HG03439 (cell line): ENCODE data around the gene IL9.
"Not testable (repeated sequence)": the region's sequence is repeated elsewhere in the genome, so short reads cannot be mapped to it uniquely, and the experiment has no call there.

Experiments
- ATAC-seq: cut with Tn5 transposase; IDR thresholded peaks from one replicate; pipeline ENCODE4 v1.9.1; 2021; ENCODE audit warnings: mild to moderate bottlenecking, moderate library complexity; ENCODE audit not compliant: unreplicated experiment

Gene IL9

DNA sequence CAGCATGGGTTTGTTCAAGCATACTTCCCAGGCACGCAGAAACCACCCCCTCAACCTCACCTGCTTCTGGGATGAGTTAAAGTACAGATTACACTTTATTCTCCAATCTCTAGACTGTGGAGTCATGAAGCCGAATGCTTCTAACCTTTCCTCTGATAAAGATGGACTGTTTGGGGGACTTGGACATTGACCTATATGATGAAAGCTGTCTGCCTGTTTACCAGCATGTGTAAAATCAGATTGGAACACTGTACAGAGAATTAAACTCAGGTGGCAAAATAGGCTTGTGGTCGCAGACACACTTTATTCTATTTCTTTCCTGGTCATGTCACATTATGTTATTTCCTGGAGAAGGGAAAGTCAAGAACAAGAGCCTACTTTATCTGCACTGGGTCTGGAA is 25.7 kb downstream of the IL9 start:
- no peak for ATAC-seq

DNA sequence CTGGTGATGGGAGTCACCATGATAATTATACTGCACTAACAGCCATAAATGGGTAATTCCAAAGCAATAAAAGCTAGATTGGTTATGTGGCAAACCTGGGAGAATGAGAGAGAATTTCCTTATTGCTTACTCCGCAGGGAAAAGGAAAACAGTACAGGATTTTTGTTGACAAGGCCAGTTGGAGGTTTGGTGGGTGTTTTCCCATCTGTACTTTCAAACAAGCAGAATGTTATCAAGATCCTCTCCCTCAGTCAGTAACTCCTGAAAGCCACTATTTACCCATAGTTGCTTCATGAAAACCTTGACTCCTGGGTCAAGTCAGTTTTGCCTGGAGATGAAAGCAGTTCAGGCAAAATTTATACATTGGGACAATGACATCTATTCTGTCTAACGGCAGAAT is 26.4 kb downstream of the IL9 start:
- ATAC-seq = no peak

DNA sequence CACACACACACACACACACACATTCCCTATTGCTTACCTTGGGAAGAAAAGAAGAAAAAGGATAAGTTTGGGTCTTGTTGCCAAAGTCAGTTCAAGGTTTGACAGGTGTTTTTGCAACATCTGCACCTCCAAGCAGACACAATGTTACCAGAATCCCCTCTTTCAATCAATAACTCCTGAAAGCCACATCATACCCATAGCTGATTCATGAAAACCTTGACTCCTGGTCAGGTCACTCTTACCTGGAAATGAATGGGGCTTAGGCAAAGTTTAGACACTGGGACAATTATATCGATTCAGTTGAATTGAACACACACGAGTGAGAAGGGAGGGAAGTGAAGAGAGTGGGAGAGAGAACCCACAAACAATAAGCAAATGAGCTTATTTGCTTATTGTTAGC is 27.0 kb downstream of the IL9 start:
- ATAC-seq = no peak

DNA sequence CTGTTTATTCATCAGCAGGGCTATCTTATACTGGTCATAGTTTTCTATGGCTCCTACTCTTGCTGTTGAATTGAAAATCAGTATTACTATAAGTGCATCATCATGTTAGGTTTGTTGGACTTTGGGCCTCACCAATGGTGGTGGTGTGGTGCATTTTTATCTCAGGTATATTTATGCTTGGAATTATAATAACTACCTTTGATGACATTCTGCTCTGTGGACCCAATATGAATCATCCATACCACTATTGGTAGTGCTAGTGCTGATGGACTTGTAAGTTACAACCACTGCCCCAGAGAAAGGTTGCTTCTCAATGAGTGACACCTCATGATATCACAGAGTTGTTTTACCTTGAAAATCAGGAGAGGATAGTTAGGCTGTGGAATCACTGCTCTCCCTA is 28.0 kb downstream of the IL9 start:
- ATAC-seq = no peak

DNA sequence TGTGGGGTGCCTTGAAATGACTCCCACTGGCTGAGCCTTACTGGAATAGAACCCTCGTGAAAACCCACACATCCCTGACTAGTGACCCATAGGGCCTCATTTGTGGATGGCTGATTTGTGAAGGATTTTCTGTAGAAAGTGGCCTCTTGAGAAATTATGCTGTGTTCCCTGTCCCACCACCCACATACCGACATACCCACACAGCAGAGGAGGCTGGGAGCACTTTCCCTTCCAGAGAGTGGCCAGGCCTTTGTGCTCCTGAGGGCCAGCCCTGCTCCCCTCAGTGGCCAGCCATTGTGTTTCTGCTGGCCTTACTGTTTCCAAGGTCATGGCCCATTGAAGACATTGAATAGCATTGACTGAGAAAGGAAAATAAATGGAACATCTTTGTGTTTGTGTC is 29.6 kb downstream of the IL9 start:
- ATAC-seq = no peak

DNA sequence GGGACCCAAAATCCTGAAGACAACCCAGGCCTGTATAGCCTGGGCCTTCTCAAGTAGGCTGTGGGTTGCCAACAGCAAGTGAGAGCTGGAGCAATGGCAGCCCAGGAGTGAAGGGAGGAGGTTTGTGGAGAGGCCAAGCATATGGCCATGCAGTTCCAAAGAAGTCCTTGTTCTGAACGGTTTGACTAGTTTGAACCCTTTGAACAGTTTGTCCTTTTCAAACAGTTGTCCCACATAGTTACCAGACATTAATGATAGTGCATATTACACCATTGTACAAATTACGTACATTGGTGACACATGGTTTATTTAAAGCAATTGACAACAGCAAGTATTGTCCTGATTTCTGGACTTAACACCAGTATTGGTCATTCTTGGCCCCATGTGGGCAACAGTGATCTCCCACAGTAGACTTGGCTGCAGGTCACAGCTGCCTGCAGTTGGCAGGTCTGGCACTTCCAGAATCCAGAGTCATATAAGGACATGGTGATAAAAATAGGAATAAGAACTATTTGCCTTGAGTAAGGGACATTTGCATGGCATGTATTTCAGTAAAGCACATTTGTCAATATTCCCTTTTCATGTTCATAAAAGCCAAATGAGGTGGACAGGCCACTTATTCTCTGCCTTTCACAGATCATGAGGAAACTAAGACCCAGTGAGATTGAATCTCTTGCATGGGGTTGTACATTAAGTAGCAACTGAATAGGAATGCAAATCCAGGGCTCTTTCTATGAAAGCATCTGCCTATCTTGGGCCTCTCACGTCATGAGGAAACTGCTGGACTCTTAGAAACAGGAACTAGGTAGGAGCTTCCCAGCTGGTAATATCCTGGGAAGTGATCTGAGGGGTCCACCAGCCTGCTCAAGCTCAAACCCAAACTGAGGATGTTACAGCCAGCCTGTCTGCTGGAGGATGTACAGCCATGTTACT is 30.9 kb downstream of the IL9 start:
- ATAC-seq = no peak

DNA sequence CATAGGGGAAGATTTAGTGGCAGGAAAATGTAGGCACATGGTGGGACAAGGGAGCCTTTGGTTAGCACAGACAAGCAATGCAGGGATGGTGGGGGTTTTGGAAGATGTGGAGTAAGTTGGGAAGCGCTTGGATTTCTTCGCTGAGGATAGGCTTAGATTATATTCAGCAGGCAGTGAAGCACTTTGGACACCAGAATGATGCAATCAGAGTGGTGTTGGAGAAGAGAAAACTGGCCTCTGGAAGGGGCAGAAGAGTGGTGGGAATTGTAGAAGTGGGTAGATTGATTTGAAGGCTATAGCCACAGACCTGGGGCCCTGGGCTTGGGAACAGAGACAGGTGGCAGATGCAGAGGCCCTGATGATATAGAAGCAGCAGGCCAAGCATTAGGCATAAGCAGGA is 32.9 kb downstream of the IL9 start:
- no peak for ATAC-seq

DNA sequence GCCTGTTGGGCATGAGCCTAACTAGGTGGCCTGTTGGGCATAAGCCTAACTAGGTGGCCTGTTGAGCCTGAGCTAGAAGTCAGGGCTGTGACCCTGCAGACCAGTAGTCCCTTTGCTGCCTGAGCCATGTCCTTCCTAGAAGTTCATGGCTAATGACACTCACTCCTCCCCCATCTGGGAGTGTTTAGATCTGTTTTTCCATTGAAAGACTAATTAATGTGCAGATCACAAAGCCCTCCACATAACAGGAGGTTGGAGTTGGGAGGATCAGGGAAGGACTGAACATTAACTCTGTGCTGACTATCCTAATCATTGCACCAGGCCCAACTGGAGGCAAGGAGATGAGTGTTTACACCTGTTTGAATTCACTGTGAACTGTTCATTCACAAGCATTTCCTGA is 33.6 kb downstream of the IL9 start:
- ATAC-seq = no peak

DNA sequence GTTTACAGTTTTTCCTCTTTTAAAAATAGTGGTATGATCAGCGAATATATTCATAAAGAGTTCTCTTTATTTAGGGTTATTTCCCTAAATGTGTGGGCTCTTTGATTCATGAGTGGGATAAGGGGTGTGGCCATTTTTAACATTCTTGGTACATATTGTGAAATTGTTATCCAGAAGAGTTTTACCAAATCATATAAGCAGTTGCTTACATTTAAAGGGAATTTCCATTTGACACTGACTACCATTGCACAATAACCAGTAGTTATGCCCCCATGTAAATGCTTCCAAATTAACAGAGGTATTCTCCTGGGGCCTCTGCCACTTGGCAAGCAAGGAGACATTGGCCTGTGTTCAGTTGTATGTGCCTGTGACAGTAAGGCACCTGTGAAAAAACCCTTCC is 34.0 kb downstream of the IL9 start:
- no peak for ATAC-seq

DNA sequence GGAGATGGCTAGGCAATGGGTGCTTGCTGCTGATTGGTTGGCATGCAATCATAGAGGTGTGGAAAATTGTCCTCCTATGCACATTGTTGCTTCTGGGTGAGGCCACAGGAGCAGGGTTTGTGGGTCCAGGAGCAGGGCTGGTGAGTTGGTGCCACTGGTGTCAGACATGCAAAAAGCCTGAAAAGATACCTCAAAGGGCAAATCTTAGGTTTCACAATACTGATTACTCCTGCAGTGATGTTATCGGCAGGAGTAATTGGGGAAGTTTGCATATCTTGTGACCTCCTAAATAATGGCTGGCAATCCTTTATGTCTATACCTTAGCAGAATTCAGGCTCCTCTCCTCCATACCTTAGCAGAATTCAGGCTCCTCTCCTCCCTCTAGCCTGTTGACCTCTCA is 36.0 kb downstream of the IL9 start:
- ATAC-seq = no peak

DNA sequence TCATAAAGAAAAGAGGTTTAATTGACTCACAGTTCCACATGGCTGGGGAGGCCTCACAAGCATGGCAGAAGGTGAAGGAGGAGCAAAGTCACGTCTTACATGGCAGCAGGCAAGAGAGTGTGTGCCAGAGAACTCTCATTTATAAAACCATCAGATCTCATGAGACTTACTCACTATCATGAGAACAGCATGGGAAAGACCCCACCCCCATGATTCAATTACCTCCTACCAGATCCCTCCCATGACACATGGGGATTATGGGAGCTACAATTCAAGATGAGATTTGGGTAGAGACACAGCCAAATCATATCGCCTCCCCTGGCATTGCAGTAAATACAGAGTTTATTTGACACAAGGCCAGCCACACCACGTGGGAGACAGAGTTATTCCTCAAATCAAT is 36.5 kb downstream of the IL9 start:
- ATAC-seq = not testable (repeated sequence)

DNA sequence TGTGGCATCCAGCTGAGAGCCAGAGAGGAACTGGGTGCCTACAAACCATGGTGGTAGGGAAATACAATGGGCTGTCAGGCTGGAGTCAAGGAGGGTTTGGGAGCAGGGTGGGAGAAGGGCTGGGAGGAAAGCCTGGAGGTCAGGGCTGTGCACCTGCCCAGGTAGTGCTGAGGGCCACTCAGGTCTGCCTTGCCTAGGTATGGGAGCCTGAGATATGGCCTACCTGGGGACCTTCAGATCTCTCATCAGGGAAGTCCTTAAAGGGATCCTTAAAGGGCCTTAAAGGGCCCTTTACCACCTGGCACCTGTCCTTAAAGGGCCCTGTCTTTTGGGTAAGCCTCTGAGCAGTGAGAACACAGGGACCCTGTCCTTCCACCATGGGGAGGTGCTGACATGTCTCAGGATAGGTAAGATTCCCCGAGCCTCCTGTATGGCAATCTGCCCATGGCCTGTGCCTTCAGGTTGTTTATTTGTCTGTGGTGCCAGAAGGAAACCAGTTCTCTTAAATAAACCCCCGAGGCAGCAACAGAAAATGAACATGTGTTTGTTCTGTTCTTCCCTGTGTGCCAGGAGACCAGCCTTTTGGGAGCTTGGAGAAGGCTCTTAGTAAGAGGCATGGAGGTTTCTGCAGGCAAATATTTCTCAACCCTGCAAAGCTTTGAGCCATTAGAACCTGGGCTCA is 37.9 kb downstream of the IL9 start:
- no peak for ATAC-seq

DNA sequence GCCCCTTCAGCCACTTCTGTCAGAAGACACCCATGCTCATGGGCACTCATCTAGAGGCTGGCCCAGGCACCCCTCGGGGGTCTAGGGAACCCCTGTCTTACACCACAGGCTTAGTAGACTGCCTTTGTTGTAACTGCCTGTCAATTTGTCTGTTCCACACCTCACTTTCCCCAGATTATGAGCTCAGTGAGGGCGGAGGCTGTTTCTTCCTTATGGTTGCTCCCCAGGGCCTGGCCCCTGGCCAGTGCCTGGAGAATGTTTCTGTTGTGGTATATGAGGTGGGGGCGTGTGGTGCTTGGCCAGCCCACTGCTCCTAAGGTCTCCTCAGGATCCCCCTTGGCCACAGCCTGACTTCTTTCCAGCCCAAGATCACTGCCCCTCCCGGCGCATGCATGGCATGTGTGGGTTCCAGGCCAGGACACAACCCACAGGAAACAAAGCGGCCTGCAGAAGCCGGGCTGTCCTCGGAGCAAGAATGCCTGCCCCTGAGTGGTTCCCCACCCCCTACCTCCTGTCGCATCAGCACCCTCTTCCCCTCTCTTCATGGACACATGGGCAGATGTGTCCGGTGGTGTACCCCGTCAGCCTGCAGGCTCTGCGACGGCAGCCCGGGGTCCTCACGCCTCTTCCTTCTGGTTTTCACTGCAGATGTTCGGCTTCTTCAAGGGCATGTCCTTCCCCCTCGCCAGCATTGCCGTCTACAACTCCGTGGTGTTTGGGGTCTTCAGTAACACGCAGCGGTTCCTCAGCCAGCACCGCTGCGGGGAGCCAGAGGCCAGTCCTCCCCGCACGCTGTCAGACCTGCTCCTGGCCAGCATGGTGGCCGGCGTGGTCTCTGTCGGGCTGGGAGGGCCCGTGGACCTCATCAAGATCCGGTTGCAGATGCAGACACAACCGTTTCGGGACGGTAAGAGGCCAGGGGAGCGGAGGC is 43.5 kb downstream of the IL9 start:
- ATAC-seq = no peak

DNA sequence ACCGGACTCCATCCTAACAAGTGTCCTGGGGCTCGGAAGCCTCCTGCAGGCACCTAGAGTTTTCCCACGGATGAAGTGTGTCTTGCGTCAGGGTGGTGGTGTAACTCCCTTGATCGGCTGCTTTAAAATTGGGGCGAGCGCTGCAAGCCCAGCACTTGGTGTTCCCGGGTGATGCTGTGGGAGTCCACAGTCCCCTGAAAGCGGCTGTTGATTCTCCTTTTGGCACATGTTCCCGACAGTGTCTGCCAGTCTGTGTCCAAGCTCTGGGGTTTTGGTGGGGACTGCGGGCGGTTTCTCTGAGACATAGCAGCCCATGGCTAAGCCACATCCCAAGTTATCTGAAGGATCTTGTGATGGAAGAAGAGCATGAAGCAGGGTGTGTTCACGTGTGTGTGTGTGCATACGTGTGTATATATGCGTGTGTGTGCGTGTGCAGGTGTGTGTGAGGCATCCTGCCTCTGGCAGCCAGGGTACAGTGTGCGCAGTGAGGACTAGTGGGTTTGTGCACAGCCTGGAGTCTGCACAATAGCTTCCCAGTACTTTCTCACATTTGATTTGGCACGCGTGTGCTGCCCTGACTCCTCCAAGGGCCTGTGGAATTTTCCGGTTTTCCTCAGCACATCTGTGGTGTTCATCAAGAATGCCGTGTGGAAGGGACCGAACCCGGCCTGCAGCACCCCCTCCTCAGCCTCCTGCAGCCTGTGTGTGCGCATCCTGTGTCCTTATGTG is 44.3 kb downstream of the IL9 start:
- no peak for ATAC-seq

DNA sequence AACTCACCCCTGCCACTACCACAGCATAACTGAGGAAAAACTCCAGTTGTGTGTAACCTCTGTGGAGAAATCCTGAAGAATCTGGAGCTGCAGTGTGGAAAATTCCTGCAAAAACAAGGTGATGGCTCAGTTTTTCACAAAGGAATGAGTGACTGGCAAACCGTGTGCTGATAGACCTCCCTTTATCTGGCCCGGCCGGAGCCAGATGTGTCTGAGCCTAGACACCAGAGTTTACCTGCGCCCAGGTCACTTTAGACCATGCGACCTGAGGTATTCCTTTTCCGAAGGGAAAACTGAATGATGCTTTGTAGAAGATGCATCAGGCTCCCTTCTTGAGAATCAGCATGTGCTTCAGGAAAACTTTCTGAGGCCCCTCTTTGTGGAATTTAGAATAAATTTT is 45.0 kb downstream of the IL9 start:
- no peak for ATAC-seq

DNA sequence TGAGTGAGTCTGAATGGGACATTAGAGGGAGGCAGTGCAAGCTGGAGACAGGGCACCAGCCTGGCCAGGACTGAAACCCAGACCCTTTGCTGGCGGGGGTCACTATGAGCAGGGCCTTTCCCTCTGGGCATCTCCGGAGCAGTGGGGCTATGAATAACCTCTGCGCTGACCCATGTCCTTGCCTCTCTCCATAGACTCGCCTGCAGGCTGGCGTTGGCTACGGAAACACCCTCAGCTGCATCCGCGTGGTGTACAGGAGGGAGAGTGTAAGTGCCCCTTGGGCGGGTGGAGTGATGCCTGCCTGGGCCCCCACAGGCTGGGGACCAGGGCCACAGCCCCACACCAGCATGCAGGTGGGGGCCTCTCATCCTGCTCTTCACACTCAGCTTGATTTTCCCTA is 45.4 kb downstream of the IL9 start:
- ATAC-seq = no peak

DNA sequence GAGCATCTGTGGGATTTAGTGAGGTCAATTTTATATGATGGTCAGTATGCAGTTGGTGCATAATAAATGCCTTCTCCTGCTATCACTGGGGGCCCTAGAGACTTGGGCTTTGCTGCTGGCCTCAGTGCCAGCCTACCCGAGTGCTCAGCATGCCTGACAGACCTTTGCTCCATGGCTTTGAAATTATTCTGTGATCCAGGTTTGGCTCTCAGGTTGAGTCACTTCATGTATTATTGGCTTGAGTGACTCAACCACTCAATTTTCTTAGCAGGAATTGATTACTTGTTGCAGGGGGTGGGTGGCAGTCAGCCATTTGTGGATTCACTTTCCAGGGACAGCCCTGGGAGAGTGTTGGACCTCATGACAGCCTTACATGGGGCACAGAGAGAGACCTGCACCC is 47.7 kb downstream of the IL9 start:
- no peak for ATAC-seq

DNA sequence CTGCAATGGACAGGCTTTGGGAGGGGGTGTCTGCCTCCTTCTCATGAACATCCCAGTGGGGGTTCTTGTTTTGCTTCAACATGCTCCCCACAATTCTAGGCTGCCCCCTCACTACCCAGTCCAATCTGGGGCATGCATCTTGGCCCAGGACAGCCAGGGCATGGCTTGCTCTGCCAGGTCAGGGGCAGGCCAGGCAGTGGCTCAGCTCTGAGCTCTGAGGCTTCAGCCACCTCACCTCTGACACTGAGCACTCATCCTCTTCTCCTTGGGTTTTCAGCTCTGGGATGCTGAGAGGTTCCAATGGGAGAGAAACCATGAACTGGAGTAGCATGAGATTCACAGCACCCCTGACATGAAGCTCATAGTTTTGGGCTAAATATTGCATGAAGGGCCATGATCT is 49.3 kb downstream of the IL9 start:
- ATAC-seq = no peak

DNA sequence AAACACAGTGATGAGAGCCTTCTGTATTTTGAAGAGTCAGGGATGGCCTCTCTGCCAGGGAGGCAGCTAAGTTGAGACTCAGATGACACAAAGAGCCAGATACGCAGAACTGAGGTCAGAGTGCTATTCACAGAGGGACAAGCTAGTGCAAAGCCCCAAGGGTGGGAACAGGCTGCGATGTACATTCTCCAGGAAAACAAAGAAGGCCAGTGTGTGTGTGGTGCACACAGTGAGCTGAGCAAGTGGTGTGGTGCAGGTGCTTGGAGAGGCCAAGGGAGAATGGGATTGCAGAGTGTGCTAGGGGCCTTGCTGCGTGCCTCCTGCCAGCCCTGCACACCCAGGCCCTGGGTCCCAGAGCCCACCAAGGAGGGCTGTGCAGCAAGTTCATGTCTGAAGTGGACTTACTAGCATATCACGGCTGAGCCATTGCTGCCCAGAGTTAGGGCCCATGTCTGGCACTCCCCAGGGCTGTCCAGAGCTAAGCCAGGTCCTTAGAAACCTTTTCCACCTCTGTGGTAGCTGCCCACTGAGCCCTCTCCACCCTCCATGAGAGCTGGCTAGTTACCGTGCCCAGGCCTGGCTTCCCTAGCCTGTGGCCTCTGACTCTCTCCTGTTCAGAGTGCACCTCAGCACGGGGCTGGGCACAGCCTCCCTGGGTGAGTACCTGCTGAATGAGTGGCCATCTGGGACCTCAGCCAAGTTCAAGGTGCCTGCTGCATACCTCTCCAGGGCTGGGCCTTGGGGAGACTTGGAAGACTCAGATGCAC is 51.9 kb downstream of the IL9 start:
- no peak for ATAC-seq

DNA sequence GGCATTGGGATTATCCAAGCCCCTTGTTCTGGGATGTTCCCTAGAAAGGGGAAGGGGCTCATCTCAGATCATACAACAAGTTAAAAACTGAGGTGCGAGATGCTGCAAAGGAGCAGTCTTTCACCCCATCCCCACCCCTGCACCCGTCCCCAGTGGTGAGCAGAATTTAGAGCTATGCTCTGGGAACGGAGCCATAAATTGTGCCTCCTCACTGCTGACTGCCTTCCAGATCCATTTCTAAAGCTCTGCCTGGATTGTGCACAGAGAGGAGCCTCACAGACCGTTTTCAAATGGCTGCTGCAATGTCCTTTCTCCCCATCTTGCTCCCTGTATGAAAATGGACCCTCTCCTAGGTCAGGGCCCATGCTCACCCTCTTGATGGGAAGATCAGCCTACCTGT is 52.9 kb downstream of the IL9 start:
- no peak for ATAC-seq
